HEK293 (cell line): ENCODE measurements around the gene CEP85.

ENCODE experiments used
- CTCF ChIP-seq: fragments of 450-650 bp; formaldehyde crosslinking; IDR thresholded peaks from 2 replicates; pipeline ENCODE4 v1.5.1; 2016; ENCODE audit warnings: missing biosample characterization, missing genetic modification characterization
- HOXA7 ChIP-seq: sonication (generic); formaldehyde crosslinking; IDR thresholded peaks from 2 replicates; pipeline ENCODE4 v1.8.1; 2022; ENCODE audit warnings: missing genetic modification reagents, borderline replicate concordance
- HOXD13 ChIP-seq: sonication (generic); formaldehyde crosslinking; IDR thresholded peaks from 2 replicates; pipeline ENCODE4 v1.8.0; 2022; ENCODE audit warnings: missing genetic modification reagents, borderline replicate concordance
- IKZF3 ChIP-seq: fragments of 450-650 bp; IDR thresholded peaks from 2 replicates; pipeline ENCODE4 v1.5.0; 2018; ENCODE audit warnings: missing biosample characterization, mild to moderate bottlenecking, missing genetic modification characterization, moderate library complexity
- KLF17 ChIP-seq: fragments of 450-650 bp; formaldehyde crosslinking; IDR thresholded peaks from 2 replicates; pipeline ENCODE4 v1.5.1; 2016; ENCODE audit warnings: missing biosample characterization, missing genetic modification characterization
- KLF8 ChIP-seq: fragments of 450-650 bp; formaldehyde crosslinking; IDR thresholded peaks from 2 replicates; pipeline ENCODE4 v1.5.1; 2016; ENCODE audit warnings: missing biosample characterization, missing genetic modification characterization
- MEIS1 ChIP-seq: sonication (generic); formaldehyde crosslinking; IDR thresholded peaks from 2 replicates; pipeline ENCODE4 v1.8.1; 2022; ENCODE audit warnings: missing genetic modification reagents, mild to moderate bottlenecking, borderline replicate concordance
- OVOL3 ChIP-seq: fragments of 450-650 bp; formaldehyde crosslinking; IDR thresholded peaks from 2 replicates; pipeline ENCODE4 v1.5.1; 2016; ENCODE audit warnings: missing biosample characterization, missing genetic modification characterization
- PRDM4 ChIP-seq: fragments of 450-650 bp; formaldehyde crosslinking; IDR thresholded peaks from 2 replicates; pipeline ENCODE4 v1.5.1; 2017; ENCODE audit warnings: missing biosample characterization, missing genetic modification characterization
- SCRT1 ChIP-seq: fragments of 450-650 bp; formaldehyde crosslinking; IDR thresholded peaks from 2 replicates; pipeline ENCODE4 v1.5.1; 2016; ENCODE audit warnings: missing biosample characterization, missing genetic modification characterization, borderline replicate concordance
- SCRT2 ChIP-seq: fragments of 450-650 bp; formaldehyde crosslinking; IDR thresholded peaks from 2 replicates; pipeline ENCODE4 v1.5.1; 2016; ENCODE audit warnings: missing biosample characterization, missing genetic modification characterization
- SP7 ChIP-seq: fragments of 450-650 bp; formaldehyde crosslinking; IDR thresholded peaks from 2 replicates; pipeline ENCODE4 v1.5.1; 2016; ENCODE audit warnings: missing biosample characterization, missing genetic modification characterization
- TRIM28 ChIP-seq: IDR thresholded peaks from 2 replicates; pipeline ENCODE4 v1.6.1; 2011; ENCODE audit warnings: low read length, control low read depth, borderline replicate concordance
- ZBTB17 ChIP-seq: fragments of 450-650 bp; formaldehyde crosslinking; IDR thresholded peaks from 2 replicates; pipeline ENCODE4 v1.5.1; 2016; ENCODE audit warnings: missing biosample characterization, missing genetic modification characterization
- ZEB2 ChIP-seq: fragments of 450-650 bp; formaldehyde crosslinking; IDR thresholded peaks from 2 replicates; pipeline ENCODE4 v1.5.1; 2016; ENCODE audit warnings: missing biosample characterization, missing genetic modification characterization
- ZNF114 ChIP-seq: fragments of 450-650 bp; formaldehyde crosslinking; IDR thresholded peaks from 2 replicates; pipeline ENCODE4 v1.5.0; 2017; ENCODE audit warnings: missing biosample characterization, missing genetic modification characterization
- ZNF174 ChIP-seq: fragments of 450-650 bp; formaldehyde crosslinking; IDR thresholded peaks from 2 replicates; pipeline ENCODE4 v1.5.0; 2017; ENCODE audit warnings: missing biosample characterization, mild to moderate bottlenecking, missing genetic modification characterization
- ZNF175 ChIP-seq: fragments of 450-650 bp; formaldehyde crosslinking; IDR thresholded peaks from 2 replicates; pipeline ENCODE4 v1.5.1; 2016; ENCODE audit warnings: missing biosample characterization, missing genetic modification characterization
- ZNF18 ChIP-seq: fragments of 450-650 bp; formaldehyde crosslinking; IDR thresholded peaks from 2 replicates; pipeline ENCODE4 v1.5.1; 2016; ENCODE audit warnings: missing biosample characterization, missing genetic modification characterization
- ZNF184 ChIP-seq: fragments of 450-650 bp; IDR thresholded peaks from 2 replicates; pipeline ENCODE4 v1.5.1; 2018; ENCODE audit warnings: missing biosample characterization, mild to moderate bottlenecking, missing genetic modification characterization
- ZNF19 ChIP-seq: fragments of 450-650 bp; formaldehyde crosslinking; IDR thresholded peaks from 2 replicates; pipeline ENCODE4; 2016; ENCODE audit warnings: missing biosample characterization, missing genetic modification characterization, low read depth
- ZNF221 ChIP-seq: fragments of 450-650 bp; formaldehyde crosslinking; IDR thresholded peaks from 2 replicates; pipeline ENCODE4 v1.5.1; 2017; ENCODE audit warnings: missing biosample characterization, missing genetic modification characterization, borderline replicate concordance
- ZNF280D ChIP-seq: fragments of 450-650 bp; formaldehyde crosslinking; IDR thresholded peaks from 2 replicates; pipeline ENCODE4 v1.5.1; 2016; ENCODE audit warnings: missing biosample characterization, missing genetic modification characterization
- ZNF394 ChIP-seq: fragments of 450-650 bp; formaldehyde crosslinking; IDR thresholded peaks from 2 replicates; pipeline ENCODE4 v1.5.1; 2016; ENCODE audit warnings: missing biosample characterization, missing genetic modification characterization, mild to moderate bottlenecking, moderate library complexity, borderline replicate concordance
- ZNF660 ChIP-seq: fragments of 450-650 bp; IDR thresholded peaks from 2 replicates; pipeline ENCODE4 v1.5.1; 2018; ENCODE audit warnings: missing biosample characterization, mild to moderate bottlenecking, missing genetic modification characterization
- ZSCAN18 ChIP-seq: fragments of 450-650 bp; formaldehyde crosslinking; IDR thresholded peaks from 2 replicates; pipeline ENCODE4 v1.5.1; 2016; ENCODE audit warnings: missing biosample characterization, missing genetic modification characterization

The CEP85 gene

GRCh38 chr1:26275580-26276431, 41.8 kb downstream of the CEP85 start (continued):
- TF ChIP-seq KLF17 (tag by site-specific recombination) (no peak; the same call in 1 of the 2 replicates), ZNF184 (tag by site-specific recombination) (0 out of 2 replicates have a peak, but pooled peaks have one; percentile 12), HOXD13 (CRISPR knock-in tag) (no peak), OVOL3 (tag by site-specific recombination) (no peak), MEIS1 (CRISPR knock-in tag) (no peak), ZBTB17 (tag by site-specific recombination) (no peak), HOXA7 (CRISPR knock-in tag) (no peak), SCRT1 (peak; percentile 95), ZNF221 (tag by site-specific recombination) (no peak), ZNF174 (tag by site-specific recombination) (no peak), ZNF114 (tag by site-specific recombination) (no peak), SP7 (tag by site-specific recombination) (peak; percentile 56; the same call in 1 of the 2 replicates), ZNF18 (tag by site-specific recombination) (no peak), ZNF175 (tag by site-specific recombination) (no peak), ZEB2 (0 out of 2 replicates have a peak, but pooled peaks have one; percentile 51), ZNF660 (tag by site-specific recombination) (peak; percentile 53), KLF8 (tag by site-specific recombination) (no peak), ZSCAN18 (tag by site-specific recombination) (no peak), ZNF280D (tag by site-specific recombination) (no peak), ZNF394 (tag by site-specific recombination) (peak; percentile 61; the same call in 1 of the 2 replicates), PRDM4 (tag by site-specific recombination) (no peak; the same call in 1 of the 2 replicates), TRIM28 (peak; percentile 76), CTCF (tag by site-specific recombination) (peak; percentile 80), ZNF19 (tag by site-specific recombination) (no peak), SCRT2 (tag by site-specific recombination) (peak; percentile 96), IKZF3 (tag by site-specific recombination) (peak; percentile 58)
